ENCODE results near the gene FARS2.
"Not testable (repeated sequence)": the region's sequence is repeated elsewhere in the genome, so short reads cannot be mapped to it uniquely, and the experiment has no call there.

The FARS2 gene

GRCh38 chr6:5782783-5783547 lies 521.7 kb downstream of the FARS2 start:
- no peak for DNase-seq (ENCODE audit: low spot score)

- no peak for DNase-seq (ENCODE audit: low spot score)
Measured at GRCh38 chr6:5783584-5784089, 522.3 kb downstream of the FARS2 start.

- DNase-seq (ENCODE audit: low spot score): peak; percentile 11
Measured at GRCh38 chr6:5785249-5785648, 523.9 kb downstream of the FARS2 start.

GRCh38 chr6:5786321-5786968 lies 525.1 kb downstream of the FARS2 start:
- DNase-seq (ENCODE audit: low spot score): peak; percentile 41

- no peak for DNase-seq (ENCODE audit: low spot score)
Measured at GRCh38 chr6:5786969-5787720, 525.8 kb downstream of the FARS2 start.

- not testable (repeated sequence) for DNase-seq (ENCODE audit: low spot score)
Measured at GRCh38 chr6:5789426-5789825, 528.1 kb downstream of the FARS2 start.

GRCh38 chr6:5796555-5796954 lies 535.2 kb downstream of the FARS2 start:
- not testable (repeated sequence) for DNase-seq (ENCODE audit: low spot score)

- not testable (repeated sequence) for DNase-seq (ENCODE audit: low spot score)
Measured at GRCh38 chr6:5806406-5806805, 545.1 kb downstream of the FARS2 start.

- DNase-seq (ENCODE audit: low spot score): no peak
Measured at GRCh38 chr6:5809450-5809849, 548.1 kb downstream of the FARS2 start.

- no peak for DNase-seq (ENCODE audit: low spot score)
Measured at GRCh38 chr6:5811997-5812396, 550.7 kb downstream of the FARS2 start.

GRCh38 chr6:5813625-5814027 lies 552.3 kb downstream of the FARS2 start:
- DNase-seq (ENCODE audit: low spot score): no peak

- DNase-seq (ENCODE audit: low spot score): no peak
Measured at GRCh38 chr6:5814116-5814515, 552.8 kb downstream of the FARS2 start.

- no peak for DNase-seq (ENCODE audit: low spot score)
Measured at GRCh38 chr6:5814901-5815300, 553.6 kb downstream of the FARS2 start.

- no peak for DNase-seq (ENCODE audit: low spot score)
Measured at GRCh38 chr6:5817869-5818268, 556.6 kb downstream of the FARS2 start.

GRCh38 chr6:5818959-5819358 lies 557.6 kb downstream of the FARS2 start:
- DNase-seq (ENCODE audit: low spot score): no peak
